Activated gamma-delta T cell treated with Interleukin-2 at 50 U/mL for 16 hours (primary cell): ENCODE measurements around the gene ESRRG.
"Not testable (repeated sequence)": the region's sequence is repeated elsewhere in the genome, so short reads cannot be mapped to it uniquely, and the experiment has no call there.

Experiments
- DNase-seq: peaks from one replicate; pipeline ENCODE4 v3.0.0-alpha.2; 2020

Gene ESRRG

DNA sequence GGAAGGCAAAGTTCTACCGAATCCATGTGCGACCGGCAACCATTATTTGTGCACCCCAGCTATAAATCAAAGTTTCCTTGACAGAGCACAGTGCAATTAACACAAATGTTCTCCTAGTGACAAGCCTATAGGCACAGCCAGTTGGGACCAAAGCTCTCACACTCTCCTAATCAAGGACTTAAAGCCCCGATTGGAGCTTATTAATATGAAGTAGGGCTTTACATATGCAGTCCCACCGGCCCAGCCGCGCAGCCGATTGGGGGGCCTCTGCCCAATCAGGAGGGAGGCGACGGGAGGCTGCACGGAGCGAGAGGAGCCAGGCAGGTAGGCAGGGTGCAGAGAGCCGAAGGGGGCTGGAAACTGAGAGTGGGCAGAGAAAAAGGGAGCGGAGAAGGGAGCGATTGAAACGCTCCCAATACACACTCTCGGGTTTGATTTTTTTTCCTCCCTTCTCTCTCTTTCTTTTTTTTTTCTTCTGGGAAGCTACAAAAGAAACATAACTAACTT, at the start of gene ESRRG:
Gene ESRRG (minus strand): TSS at position 156 of the 507 bp plus-strand sequence. CDS start 130 bp downstream, at position 26.
- DNase-seq: no peak

DNA sequence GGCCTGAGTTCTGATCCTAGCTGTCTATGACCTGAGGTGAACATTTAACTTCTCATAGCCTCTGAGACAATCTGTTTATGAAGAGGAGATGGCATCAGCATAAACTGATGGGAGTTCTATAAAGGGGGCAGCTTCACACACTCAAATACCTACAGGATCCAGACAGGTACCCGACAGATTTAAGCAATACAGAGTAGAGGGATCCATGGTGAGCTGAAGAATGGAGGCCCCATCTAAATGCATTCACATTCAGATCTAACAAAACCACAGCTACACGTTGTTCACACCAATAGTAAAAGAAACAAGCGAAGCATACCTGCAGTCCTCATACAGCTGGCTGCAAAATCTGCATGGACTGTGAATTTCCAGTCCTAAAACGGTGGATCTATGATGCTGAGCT, 48.7 kb upstream of the ESRRG start:
- DNase-seq: no peak

DNA sequence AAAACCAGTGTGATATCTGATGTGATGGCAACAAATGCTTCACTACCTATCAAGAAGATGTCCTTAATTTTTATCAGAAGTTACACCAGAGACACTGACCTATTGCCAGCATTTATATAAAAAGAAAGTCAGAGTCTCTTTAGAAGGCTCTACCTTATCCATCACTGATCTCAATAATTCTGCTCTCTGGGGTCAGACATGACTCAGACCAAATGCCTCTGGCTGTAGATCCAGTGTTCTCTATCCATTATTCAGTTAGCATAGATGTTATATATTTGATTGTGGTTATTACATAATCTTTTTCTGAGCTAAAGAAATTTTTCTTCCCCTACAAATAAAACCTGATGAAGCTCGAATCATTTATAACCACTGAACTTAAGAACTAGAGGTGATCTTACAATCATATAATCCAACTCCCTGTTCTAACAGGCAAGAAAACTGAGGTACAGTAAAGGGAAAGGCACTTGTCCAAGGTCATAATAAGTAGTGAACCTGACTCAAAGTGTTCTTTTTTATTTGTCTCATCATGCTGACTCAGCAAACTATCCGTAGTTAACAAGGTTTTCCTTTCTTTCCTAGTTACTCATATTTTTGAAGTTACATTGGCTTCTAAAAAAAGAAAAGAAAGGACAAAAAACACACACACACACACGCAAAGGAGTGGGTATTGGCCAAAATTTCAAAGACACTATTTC, 43.6 kb upstream of the ESRRG start:
- DNase-seq: no peak

DNA sequence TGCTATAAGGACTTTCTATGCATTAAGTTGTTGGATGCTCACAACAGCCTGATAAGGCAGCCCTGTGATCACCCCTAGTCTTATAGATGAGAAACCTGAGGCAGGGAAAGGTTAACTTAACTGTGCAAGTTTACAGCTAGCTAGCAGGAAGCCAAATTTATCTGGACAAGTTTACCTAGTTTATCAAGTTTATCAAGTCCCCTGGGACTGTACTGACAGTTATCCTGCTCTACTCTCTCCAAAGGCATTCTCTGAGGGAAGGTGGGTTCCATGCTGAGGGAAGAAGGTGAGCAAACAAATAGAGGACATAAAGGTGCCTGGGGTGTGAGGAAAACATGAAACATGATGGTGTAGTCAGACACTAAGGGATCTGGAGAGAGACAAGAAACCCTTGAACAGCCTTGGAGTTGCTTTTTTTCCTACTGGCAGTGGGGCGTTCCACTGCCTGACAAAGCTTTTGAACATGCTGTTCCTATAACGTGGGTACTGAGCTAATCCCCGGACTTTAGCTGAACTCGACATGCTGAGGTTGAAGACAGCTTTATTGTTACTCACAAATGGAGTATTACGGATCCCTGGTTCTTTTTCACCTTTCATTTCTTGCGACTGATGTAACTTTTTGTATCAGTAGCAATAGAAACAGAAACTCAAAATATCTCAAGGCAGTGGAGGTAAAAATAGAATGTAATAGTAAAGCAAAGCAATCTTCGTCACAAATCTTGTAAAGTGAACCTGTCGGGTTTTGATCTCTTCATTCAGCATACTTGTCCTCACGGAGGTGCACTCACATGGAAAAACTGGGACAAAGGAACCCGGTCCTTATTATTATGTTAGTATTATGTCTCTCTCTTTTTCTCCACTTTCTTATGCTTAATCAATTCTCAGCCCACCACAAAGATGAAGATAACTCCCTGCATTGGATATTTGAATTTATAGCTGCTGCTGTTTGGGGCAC, 42.4 kb upstream of the ESRRG start:
- DNase-seq: no peak

DNA sequence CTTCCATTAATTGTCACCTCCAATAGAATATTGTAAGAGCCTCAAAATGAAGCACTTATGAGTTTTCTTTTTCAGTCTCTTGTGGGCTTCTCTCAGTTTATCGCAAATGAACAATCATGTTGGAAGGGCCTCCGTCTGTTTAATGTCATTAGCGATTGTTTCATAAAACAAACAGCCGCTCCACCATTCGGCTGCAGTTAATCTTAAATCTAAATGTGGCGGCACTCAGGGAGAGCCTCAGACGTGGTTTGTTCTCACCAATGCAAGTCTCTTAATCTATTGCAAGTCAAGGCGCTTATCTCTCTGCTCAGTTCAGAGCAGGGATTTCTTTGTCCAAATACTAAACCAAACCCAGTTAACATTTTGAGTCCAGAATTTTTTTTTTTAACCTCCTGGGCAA, 34.9 kb upstream of the ESRRG start:
- DNase-seq: no peak

DNA sequence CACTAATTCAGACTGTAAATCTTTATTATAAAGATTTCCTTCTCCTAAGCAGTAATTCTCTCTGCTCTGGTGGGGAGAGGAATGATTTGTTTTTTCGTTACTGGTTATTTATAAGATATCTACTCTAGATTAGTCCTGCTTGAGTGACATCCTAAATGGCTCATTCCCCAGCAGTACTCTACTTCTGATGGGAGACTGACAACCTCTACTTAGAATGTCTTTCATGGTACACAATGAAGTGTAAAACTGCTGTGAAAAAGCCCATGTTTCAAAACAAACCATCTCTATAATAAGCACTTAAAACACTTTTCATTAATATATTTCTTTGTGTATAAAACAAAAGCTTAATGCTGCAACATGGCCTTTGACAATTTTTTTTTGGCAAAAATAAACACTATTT, 33.9 kb upstream of the ESRRG start:
- no peak for DNase-seq

DNA sequence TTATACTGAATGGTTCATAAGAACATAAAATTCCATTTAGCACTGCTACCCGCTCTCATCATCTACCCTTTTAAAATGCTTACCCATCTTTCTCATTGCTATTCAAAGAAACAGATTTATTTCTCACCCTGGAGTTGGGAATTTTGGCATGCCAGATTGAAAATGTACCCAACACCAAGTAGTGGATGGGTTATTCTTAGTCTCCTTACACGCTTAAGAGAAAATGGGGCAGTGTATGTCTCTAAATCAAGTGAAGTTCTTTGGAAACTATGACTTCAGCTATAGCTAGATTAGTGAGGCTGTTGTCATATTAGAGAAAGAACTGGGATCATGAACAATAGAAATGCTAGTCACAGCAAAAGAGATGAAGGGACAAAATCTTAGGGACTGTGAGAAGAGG, 27.7 kb upstream of the ESRRG start:
- no peak for DNase-seq

DNA sequence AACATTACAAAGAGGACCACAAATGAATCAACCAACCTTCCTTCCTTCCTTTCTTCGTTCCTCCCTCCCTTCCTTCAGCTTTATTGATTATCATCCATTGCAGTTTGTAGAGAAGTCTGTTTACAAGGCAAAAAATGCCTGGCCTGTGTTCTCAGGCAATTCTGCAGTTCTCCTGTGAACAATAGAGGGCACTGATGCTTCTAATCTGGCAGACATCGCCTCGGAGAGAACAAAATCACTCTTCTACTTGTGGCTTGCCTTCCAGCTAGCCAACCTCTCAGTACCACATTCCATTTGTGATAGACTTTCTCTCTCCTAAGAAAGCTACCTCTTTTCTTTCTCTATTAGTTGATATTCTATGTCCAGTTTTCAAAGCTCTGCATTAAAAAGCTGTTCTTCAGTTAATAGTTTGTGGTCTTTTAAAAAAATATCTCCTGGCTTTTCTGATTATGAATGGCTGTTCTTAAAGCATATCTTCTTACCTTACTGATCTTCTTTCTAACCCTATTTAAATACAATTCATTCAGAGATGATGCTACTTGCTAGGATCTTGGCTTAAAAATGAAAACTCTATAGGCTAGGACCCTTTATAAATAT, 26.9 kb upstream of the ESRRG start:
- no peak for DNase-seq

DNA sequence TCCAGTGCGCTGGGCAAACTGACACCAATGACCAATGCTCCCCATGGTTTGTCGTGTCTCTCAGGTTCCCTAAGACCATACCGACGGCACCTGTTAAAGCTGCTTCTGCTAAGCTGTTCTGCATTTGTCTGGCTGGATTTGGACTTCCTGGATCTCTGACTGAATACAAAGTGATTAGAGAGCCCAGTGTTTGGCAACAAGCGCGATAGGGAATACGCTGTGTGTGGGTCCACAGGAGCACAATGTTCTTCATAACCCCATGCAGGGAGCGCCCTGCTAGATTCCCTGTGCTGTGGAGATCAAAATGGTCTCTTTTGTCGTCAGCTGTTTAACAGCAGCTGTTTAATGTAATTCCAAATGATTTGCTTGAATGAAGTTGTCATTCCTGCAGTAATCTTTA, 26.0 kb upstream of the ESRRG start:
- no peak for DNase-seq

DNA sequence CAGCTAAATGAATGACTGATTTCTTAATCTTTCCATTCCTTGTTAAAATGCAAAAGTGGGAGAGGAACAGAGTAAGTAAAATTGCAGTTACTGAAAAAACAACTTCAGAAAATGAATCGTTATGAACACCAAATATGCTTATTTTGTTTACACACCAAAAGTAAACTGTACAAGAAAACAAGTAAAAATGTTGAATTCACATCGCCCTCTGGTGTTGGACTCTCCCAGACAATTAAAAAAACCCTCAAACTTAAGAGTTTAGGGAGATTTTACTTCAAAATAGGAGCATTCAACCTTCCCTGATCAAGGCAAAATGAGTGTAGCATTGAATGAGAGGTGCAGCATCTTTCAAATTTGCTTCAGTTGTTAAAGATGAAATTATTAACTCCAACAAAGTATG, 19.4 kb upstream of the ESRRG start:
- no peak for DNase-seq

DNA sequence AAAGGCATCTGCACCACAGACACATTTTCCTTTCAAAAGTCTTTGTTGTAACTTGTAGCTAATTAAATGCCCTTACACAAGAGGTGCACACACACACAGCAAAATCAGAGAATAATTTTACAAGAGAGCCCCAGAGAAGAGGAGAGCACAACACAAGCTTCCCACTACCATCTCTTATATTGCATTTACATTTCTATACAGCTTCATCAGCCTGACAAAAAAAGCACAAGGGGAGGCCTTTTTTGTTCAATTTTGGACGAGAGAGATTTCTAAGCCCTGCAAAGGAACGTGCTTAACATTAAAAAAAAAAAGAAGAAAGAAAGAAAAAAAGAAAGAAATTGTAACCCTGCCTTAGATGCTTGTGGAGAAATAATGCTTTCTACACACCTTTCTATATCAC, 17.1 kb upstream of the ESRRG start:
- DNase-seq: no peak

DNA sequence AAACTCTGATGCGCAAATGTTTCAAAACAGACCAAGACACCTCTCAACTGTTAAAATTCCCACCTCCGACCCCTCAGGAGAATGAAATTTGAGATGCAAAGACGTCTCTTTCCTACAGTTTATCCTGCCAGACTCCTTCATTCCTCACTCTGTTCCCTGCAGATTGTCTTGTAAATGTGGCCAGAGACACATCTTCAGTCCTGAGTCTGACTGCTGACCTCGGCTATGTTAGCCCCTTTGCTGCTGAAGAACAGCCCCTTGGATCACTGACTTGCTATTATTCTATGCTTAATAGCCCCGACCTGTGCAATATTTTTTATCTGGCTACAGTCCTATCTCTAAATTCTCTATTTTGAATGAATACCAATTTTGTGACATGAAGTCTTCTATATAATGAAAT, 16.6 kb upstream of the ESRRG start:
- no peak for DNase-seq

DNA sequence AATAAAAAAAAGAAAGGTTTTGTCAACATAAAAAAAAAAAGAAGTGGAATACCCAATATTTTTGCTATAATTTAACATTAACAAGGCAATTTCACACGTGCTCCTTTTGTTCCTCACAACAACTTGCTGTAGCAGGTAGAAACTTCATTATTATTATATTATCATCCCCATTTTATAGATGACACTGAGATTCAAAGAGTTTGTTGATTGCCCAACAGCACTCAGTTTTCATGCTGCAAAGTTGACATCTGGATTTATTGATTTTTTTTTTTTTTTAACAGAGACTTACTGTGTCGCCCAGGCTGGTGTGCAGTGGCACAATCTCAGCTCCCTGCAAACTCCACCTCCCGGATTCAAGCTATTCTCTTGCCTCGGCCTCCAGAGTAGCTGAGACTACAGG, 8.9 kb upstream of the ESRRG start:
- DNase-seq: no peak

DNA sequence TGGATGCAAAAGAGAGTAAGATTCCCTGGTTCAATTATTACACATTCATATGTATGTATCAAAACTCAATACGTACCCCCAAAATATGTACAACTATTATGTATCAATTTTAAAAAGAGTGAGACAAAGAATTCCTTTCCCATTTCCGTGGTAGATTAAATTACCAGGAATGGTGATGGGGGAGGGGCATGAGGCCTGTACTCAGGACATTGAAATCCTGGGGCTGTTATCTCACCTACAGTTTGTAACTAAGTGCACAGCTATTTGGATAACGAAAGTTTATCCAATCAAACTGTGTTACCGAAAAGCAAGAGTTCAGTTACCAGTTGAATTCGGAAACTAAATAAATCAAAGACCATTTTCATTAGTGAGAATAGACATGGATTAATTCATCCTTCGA, 8.3 kb upstream of the ESRRG start:
- DNase-seq: no peak

DNA sequence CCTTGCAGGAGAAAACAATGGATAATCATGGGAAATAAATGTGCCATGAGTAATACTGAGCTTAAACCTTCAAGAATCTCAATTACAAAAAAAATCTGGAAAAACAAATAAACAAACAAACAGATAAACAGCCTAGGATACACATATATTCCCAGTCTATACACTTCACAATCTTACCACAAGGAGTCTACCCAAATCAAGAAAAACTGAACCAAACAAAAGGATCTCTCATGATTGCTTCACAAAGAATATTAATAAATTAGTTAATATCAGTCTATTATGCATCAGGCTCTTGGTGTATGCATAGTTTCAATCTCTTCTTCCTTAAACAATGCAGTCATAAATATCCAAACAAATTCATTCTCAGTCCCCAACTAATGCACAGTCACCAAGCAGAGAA, 3.2 kb upstream of the ESRRG start:
- DNase-seq: no peak

DNA sequence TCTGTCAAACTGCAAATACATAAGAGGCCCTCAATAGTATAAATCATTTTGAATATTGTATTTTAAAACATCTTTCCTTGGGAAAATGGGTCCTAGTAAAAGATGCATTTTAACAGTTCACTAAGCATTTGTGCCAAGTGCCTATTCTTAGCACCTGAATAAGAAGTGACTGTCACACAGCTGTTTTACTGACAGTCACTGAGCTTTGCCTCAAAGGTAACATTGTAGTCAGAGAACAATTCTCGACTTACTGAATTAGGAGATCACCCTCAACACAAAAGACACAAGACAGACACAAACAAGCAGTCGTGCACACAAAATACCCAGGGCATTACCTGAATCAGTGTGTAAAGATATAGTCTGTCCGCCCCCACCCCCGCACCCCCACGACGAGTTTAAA, 408 bp downstream of the ESRRG start:
- no peak for DNase-seq

DNA sequence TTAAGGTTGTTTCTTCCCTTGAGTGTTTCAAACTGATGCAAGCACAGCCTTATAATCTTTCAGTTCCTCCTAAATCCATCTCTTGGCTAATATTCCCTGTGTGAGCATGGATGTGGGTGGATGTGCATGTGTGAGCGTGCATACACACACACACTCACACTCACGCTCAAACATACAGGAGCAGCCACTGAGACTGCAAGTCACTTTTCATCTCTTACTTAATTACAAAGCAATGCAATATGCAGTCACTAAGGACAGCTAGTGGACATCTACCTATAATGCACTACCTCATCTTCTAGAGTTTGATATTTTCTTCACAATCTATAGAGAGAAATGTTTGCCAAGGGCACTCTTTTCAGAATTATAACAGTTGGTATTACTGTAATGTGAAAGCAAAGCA, 1.4 kb downstream of the ESRRG start:
- DNase-seq: no peak

DNA sequence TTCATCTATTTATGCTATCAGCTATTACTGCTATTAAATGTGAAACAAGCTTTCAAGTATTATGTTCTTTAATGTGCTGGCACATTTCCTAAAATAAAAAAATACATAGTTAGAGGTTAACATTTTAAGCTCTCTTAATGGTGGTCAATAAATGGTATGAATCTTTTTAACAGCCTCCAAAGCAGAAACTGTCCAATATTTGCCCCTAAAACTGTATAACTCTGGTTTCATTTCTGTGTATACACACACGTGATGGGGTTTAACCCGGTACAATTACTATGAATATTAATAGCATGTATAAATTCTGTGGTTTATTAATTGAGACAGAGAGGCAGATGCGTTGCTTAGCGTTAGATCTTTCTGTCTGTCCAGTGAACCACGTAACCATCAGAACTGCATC, 2.2 kb downstream of the ESRRG start:
- DNase-seq: no peak

DNA sequence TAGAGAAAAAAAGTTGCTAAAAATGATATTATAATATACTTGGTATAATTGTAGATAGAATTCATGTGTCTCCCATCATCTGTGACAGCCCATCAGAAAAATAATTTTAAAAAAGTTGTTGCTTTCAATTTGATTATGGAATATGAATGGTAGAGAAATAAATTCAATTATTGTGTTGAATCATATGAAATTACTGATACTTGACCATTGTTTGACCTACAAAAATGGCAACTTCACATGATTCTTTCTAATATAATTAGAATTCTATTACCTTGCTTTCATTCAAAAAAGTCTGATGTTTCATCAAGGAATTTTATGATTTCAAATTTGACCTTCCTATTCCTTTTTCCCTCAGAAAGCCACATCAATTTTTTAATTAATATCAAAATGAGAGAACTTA, 11.5 kb downstream of the ESRRG start:
- DNase-seq: no peak

DNA sequence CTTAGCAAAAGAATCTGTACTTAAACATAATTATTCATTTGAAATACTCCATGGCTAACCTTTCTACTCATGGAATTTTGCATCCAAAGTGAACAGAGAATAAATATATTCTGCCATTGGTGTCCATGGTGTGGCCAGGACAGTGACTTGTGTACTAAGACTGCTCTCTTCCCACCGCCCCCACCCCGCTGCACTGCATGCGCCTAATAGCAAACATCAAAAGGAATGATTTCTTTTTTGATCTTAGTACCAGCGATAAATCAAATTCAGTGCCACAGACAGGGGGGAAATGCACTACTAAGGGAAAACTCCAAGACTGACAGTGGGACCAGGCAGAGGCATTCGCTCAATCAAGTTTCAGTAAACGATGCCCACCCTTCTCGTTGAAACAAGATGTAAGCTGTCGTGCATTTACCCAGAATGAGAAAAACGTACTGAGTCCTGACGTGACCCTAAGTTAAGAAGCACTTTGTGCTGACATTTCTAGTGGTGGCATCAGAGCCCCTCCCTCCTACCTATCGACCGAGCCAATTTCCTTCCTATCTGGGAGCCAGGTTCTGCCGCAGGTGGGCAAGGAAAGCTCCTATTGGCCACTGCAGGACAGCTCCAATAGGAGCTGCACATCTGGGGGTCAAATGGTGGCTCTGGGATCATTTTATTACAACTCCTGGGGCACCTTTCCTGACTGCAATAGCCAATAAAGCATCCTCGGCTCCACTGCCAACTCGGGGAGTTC, 12.5 kb downstream of the ESRRG start:
- DNase-seq: no peak

DNA sequence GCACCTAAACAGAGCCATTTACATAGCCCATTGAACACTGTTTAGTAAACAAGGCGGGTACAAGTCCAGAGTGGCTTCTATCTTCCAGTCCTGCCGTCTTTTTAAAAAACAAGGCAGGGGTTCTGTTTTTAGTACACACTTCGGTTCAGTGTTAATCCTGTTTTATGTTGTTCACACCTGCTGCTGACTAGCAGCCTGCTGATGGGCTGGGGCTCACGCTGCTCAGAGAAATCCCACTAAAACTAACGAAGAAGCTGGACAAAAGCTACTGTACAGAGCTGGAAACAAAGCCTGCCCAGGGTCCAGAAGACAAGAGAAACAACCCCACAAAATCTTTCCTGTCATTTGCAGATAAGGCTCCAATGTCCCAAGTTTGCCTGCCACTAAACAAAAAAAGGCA, 13.2 kb downstream of the ESRRG start:
- no peak for DNase-seq

DNA sequence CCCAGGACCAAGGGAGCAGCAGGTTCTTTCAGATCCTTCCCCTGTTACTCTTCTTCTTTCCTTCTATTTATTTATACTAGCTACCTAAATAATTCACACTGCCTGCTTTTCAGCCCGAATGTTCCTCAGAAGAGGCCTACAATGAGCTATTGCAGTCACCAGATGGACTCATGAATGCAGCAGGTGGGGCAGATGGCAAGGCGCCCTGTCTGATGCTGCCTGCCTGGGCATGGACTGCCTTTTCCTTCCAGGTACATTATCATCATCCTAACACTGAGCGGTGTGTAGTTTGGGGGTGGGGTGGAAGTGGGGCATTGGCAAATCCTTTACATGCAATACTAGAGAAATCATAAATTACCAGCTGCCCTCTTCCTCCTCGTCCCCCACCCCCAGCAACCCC, 17.6 kb downstream of the ESRRG start:
- no peak for DNase-seq

DNA sequence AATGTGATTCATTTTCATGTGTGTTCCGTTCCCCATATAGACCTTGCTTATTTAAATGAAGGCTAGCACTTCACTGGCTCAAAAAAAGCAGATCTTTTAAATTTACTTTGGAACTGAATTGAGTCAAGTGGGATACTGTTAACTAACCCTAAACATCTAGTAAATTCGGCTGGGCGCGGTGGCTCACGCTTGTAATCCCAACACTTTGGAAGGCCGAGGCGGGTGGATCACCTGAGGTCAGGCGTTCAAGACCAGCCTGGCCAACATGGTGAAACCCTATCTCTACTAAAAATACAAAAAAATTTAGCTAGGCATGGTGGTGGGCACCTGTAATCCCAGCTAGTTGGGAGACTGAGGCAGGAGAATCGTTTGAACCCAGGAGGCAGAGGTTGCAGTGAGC, 19.2 kb downstream of the ESRRG start:
- DNase-seq: not testable (repeated sequence)
